ENCODE results near the gene SECISBP2L.

DNA sequence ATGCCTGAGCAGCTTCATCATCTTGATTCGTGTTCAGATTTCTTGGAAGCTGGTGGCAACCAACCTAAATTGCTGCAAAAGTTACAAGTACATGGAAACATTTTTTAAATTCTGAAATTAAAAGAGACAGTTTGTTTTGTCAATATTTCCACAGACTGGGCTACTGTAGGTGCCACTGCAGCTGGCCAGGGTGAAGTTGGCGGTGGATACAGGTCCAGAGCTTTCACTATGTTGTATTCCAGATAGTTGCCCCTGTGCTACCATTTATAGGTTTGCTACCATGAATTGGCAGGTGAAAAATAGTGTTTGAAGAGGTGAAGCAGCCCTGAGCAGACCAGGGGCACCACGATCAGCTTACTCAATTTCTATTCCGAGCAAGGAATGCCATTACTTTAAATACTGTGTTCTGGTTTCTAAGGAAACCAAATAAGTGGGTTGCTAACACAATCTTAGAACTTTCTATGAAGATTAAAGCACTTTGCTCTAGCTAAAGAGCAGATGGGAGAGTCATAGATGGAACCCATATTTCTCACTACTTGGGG lies 61.4 kb downstream of the SECISBP2L start:
- TF ChIP-seq, protein P1, sequence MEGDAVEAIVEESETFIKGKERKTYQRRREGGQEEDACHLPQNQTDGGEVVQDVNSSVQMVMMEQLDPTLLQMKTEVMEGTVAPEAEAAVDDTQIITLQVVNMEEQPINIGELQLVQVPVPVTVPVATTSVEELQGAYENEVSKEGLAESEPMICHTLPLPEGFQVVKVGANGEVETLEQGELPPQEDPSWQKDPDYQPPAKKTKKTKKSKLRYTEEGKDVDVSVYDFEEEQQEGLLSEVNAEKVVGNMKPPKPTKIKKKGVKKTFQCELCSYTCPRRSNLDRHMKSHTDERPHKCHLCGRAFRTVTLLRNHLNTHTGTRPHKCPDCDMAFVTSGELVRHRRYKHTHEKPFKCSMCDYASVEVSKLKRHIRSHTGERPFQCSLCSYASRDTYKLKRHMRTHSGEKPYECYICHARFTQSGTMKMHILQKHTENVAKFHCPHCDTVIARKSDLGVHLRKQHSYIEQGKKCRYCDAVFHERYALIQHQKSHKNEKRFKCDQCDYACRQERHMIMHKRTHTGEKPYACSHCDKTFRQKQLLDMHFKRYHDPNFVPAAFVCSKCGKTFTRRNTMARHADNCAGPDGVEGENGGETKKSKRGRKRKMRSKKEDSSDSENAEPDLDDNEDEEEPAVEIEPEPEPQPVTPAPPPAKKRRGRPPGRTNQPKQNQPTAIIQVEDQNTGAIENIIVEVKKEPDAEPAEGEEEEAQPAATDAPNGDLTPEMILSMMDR (IDR thresholded peaks at IDR 0.05) = no peak
- TF ChIP-seq EP300 (IDR thresholded peaks at IDR 0.05; ENCODE audit: low read depth) (no peak), POLR2AphosphoS5 (IDR thresholded peaks at IDR 0.05) (peak in 1 of 3 donors; percentile 2)
